ENCODE measurements around the gene IFIT3.

The IFIT3 gene

GRCh38 chr10:89335226-89335625 is 7.4 kb downstream of the IFIT3 start:
- DNase-seq (ENCODE audit: extremely low read depth, low read depth): no peak
- H3K4me3 ChIP-seq (replicated peaks; ENCODE audit: low read depth, low read length): no peak overlapping the region
- TF ChIP-seq CTCF (IDR thresholded peaks at IDR 0.05; ENCODE audit: low read depth, low read length, missing control alignments): no peak

- H3K4me3 ChIP-seq (replicated peaks; ENCODE audit: low read depth, low read length): no peak overlapping the region
- no peak for TF ChIP-seq CTCF (IDR thresholded peaks at IDR 0.05; ENCODE audit: low read depth, low read length, missing control alignments)
Observed at GRCh38 chr10:89336241-89336640, 8.4 kb downstream of the IFIT3 start.

GRCh38 chr10:89337484-89337883 is 9.7 kb downstream of the IFIT3 start:
- H3K4me3 ChIP-seq (replicated peaks; ENCODE audit: low read depth, low read length): no peak overlapping the region
- no peak for TF ChIP-seq CTCF (IDR thresholded peaks at IDR 0.05; ENCODE audit: low read depth, low read length, missing control alignments)
- no peak for DNase-seq (ENCODE audit: extremely low read depth, low read depth)

More at GRCh38 chr10:89336241-89336640, 8.4 kb downstream of the IFIT3 start:
- DNase-seq (ENCODE audit: extremely low read depth, low read depth): no peak

- no peak overlapping the region for H3K4me3 ChIP-seq (replicated peaks; ENCODE audit: low read depth, low read length)
- no peak for TF ChIP-seq CTCF (IDR thresholded peaks at IDR 0.05; ENCODE audit: low read depth, low read length, missing control alignments)
- no peak for DNase-seq (ENCODE audit: extremely low read depth, low read depth)
Observed at GRCh38 chr10:89338713-89339112, 10.9 kb downstream of the IFIT3 start.

GRCh38 chr10:89339875-89340274 is 12.1 kb downstream of the IFIT3 start:
- DNase-seq (ENCODE audit: extremely low read depth, low read depth): no peak
- no peak for TF ChIP-seq CTCF (IDR thresholded peaks at IDR 0.05; ENCODE audit: low read depth, low read length, missing control alignments)
- H3K4me3 ChIP-seq (replicated peaks; ENCODE audit: low read depth, low read length): no peak overlapping the region

- no peak overlapping the region for H3K4me3 ChIP-seq (replicated peaks; ENCODE audit: low read depth, low read length)
- TF ChIP-seq CTCF (IDR thresholded peaks at IDR 0.05; ENCODE audit: low read depth, low read length, missing control alignments): no peak
- no peak for DNase-seq (ENCODE audit: extremely low read depth, low read depth)
Observed at GRCh38 chr10:89341649-89342048, 13.9 kb downstream of the IFIT3 start.

- DNase-seq (ENCODE audit: extremely low read depth, low read depth): no peak
- no peak for TF ChIP-seq CTCF (IDR thresholded peaks at IDR 0.05; ENCODE audit: low read depth, low read length, missing control alignments)
- H3K4me3 ChIP-seq (replicated peaks; ENCODE audit: low read depth, low read length): no peak overlapping the region
Observed at GRCh38 chr10:89342206-89342958, 14.6 kb downstream of the IFIT3 start.

All from HFF-Myc (cell line).